H1 (cell line): ENCODE data around the gene SIM2. TPM values are rescaled to one million over a fixed set of nuclear protein-coding genes. Genes with fewer than 3 reads are reported as not detected.

Experiments
- CTCF ChIA-PET: fragments of 300-600 bp; sonication (Branson Sonifier 250); formaldehyde crosslinking; loops from one replicate; lab custom pipeline; 2021; ENCODE audit not compliant: partially characterized antibody; lab: Charles Lee
- POLR2A ChIA-PET: fragments of 300-600 bp; sonication (Branson Sonifier 250); formaldehyde crosslinking; loops from one replicate; lab custom pipeline; 2021; ENCODE audit warnings: inconsistent platforms; ENCODE audit not compliant: partially characterized antibody; lab: Charles Lee
- DNase-seq, 2 experiments: peaks; one replicate each; pipeline versions ENCODE4 v3.0.0 to v3.0.0-alpha.2; 2010 to 2022; ENCODE audit warnings: low spot score in 2 of 2, low read depth in 1 of 2, mixed read lengths in 1 of 2
- FAIRE-seq: peaks from 2 replicates; lab custom pipeline; 2011; peaks lifted over from hg19 to GRCh38; lab: Jason Lieb, UNC
- H2AFZ ChIP-seq: 2 replicates; pipeline ENCODE4 v1.8.1; 2012; ENCODE audit warnings: low read length, inconsistent platforms
- H2AK5ac ChIP-seq: 2 replicates; pipeline ENCODE4 v1.6.1; 2013; ENCODE audit warnings: low read depth, low read length
- H2BK120ac ChIP-seq: replicated peaks from 2 replicates; pipeline ENCODE3; 2013; ENCODE audit warnings: low read depth, low read length, inconsistent platforms
- H2BK12ac ChIP-seq: 2 replicates; pipeline ENCODE4 v1.6.1; 2013; ENCODE audit warnings: low read depth, low read length
- H2BK15ac ChIP-seq: 2 replicates; pipeline ENCODE4 v1.6.1; 2013; ENCODE audit warnings: low read length
- H2BK20ac ChIP-seq: 2 replicates; pipeline ENCODE4 v1.6.1; 2013; ENCODE audit warnings: low read length
- H2BK5ac ChIP-seq: 2 replicates; pipeline ENCODE4 v1.6.1; 2013; ENCODE audit warnings: low read depth, low read length
- H3K14ac ChIP-seq: 2 replicates; pipeline ENCODE4 v1.6.1; 2013; ENCODE audit warnings: inconsistent platforms; ENCODE audit not compliant: insufficient read length
- H3K18ac ChIP-seq: 2 replicates; pipeline ENCODE4 v1.6.1; 2013; ENCODE audit warnings: low read length; ENCODE audit errors: extremely low read depth
- H3K23ac ChIP-seq: 2 replicates; pipeline ENCODE4 v1.6.1; 2013; ENCODE audit warnings: inconsistent platforms; ENCODE audit not compliant: insufficient read length
- H3K23me2 ChIP-seq: 2 replicates; pipeline ENCODE4 v1.6.1; 2013; ENCODE audit warnings: low read depth, low read length
- H3K27ac ChIP-seq: 2 replicates; pipeline ENCODE4 v1.6.1; 2011; ENCODE audit warnings: low read depth, low read length, inconsistent platforms
- H3K27me3 ChIP-seq, 4 experiments: replicated peaks in 1 of 4; 1 replicate in 1 of 4; 2 replicates in 3 of 4; pipeline versions ENCODE4 v1.6.1 to v1.8.1; 2011 to 2013; ENCODE audit warnings: low read length in 3 of 4, mild to moderate bottlenecking in 3 of 4, inconsistent platforms in 2 of 4, mixed read lengths in 2 of 4, moderate library complexity in 1 of 4; ENCODE audit not compliant: control insufficient read depth in 3 of 4, insufficient read depth in 3 of 4; ENCODE audit errors: extremely low read depth in 1 of 4
- H3K36me3 ChIP-seq, 4 experiments: 2 replicates each; pipeline versions ENCODE4 v1.6.1 to v1.8.1; 2011 to 2013; ENCODE audit warnings: mild to moderate bottlenecking in 4 of 4, low read length in 3 of 4, moderate library complexity in 2 of 4, control low read depth in 1 of 4, inconsistent platforms in 1 of 4; ENCODE audit not compliant: insufficient read depth in 4 of 4, control insufficient read depth in 2 of 4
- H3K4ac ChIP-seq: replicated peaks from 2 replicates; pipeline ENCODE3; 2013; ENCODE audit warnings: low read length, low read depth, mixed read lengths, inconsistent platforms; ENCODE audit not compliant: insufficient read length
- H3K4me1 ChIP-seq, 4 experiments: replicated peaks in 1 of 4; 1 replicate in 1 of 4; 2 replicates in 3 of 4; pipeline versions ENCODE4 v1.6.1 to v1.8.1; 2011 to 2013; ENCODE audit warnings: low read length in 3 of 4, inconsistent platforms in 2 of 4, mixed read lengths in 1 of 4; ENCODE audit not compliant: insufficient read depth in 4 of 4, control insufficient read depth in 3 of 4
- H3K4me2 ChIP-seq, 2 experiments: 2 replicates each; pipeline versions ENCODE4 v1.6.1 to v1.8.1; 2011 to 2013; ENCODE audit warnings: low read depth in 2 of 2, low read length in 2 of 2, control low read depth in 1 of 2, inconsistent platforms in 1 of 2, mild to moderate bottlenecking in 1 of 2; ENCODE audit not compliant: insufficient read depth in 1 of 2
- H3K4me3 ChIP-seq, 4 experiments: fragments of 200-600, 300-600 bp in 1 of 4; sonication (generic), shearing (Covaris generic), sonication (Bioruptor Twin) in 1 of 4; 2 replicates each; pipeline versions ENCODE4 v1.5.1 to v1.8.1; 2011 to 2016; ENCODE audit warnings: low read length in 4 of 4, low read depth in 3 of 4, control low read depth in 2 of 4, inconsistent platforms in 2 of 4, mild to moderate bottlenecking in 2 of 4, mixed read lengths in 1 of 4, moderate library complexity in 1 of 4; ENCODE audit not compliant: insufficient read depth in 2 of 4; ENCODE audit errors: extremely low read depth in 1 of 4
- H3K56ac ChIP-seq: replicated peaks from 2 replicates; pipeline ENCODE3; 2013; ENCODE audit warnings: low read depth, mild to moderate bottlenecking, mixed read lengths, low read length, inconsistent platforms; ENCODE audit not compliant: insufficient read length
- H3K79me1 ChIP-seq: 2 replicates; pipeline ENCODE4 v1.6.1; 2013; ENCODE audit warnings: low read depth, low read length, control low read depth
- H3K79me2 ChIP-seq, 2 experiments: 2 replicates each; pipeline versions ENCODE4 v1.6.1 to v1.8.1; 2012 to 2013; ENCODE audit warnings: low read length in 2 of 2, mild to moderate bottlenecking in 2 of 2, inconsistent platforms in 1 of 2; ENCODE audit not compliant: insufficient read depth in 2 of 2, control insufficient read depth in 1 of 2
- H3K9ac ChIP-seq, 4 experiments: replicated peaks in 1 of 4; 1 replicate in 1 of 4; 2 replicates in 3 of 4; pipeline versions ENCODE4 v1.6.1 to v1.8.1; 2011 to 2013; ENCODE audit warnings: low read depth in 3 of 4, low read length in 3 of 4, control low read depth in 2 of 4, mild to moderate bottlenecking in 2 of 4, moderate library complexity in 2 of 4, inconsistent platforms in 1 of 4; ENCODE audit errors: extremely low read depth in 1 of 4
- H3K9me3 ChIP-seq, 2 experiments: 2 replicates each; pipeline versions ENCODE4 v1.6.1 to v1.8.1; 2012 to 2013; ENCODE audit warnings: mild to moderate bottlenecking in 2 of 2, moderate library complexity in 2 of 2, control low read depth in 1 of 2, inconsistent platforms in 1 of 2, low read depth in 1 of 2, low read length in 1 of 2, mixed read lengths in 1 of 2; ENCODE audit not compliant: insufficient read depth in 2 of 2
- H4K20me1 ChIP-seq, 2 experiments: replicated peaks in 1 of 2; 2 replicates each; pipeline versions ENCODE3 to v1.8.1; 2011 to 2013; ENCODE audit warnings: inconsistent platforms in 2 of 2, low read length in 2 of 2, mild to moderate bottlenecking in 1 of 2; ENCODE audit not compliant: insufficient read depth in 2 of 2, control insufficient read depth in 1 of 2
- H4K5ac ChIP-seq: 2 replicates; pipeline ENCODE4 v1.6.1; 2013; ENCODE audit warnings: low read length, low read depth, mixed read lengths, inconsistent platforms; ENCODE audit not compliant: insufficient read length
- H4K8ac ChIP-seq: 2 replicates; pipeline ENCODE4 v1.8.0; 2013; ENCODE audit warnings: mild to moderate bottlenecking, moderate library complexity, low read length, inconsistent platforms; ENCODE audit not compliant: insufficient read depth; ENCODE audit errors: extremely low read depth
- H4K91ac ChIP-seq: replicated peaks from 2 replicates; pipeline ENCODE3; 2013; ENCODE audit warnings: low read length, mixed read lengths, inconsistent platforms; ENCODE audit not compliant: insufficient read length
- BCL11A ChIP-seq, 2 experiments: IDR thresholded peaks; one replicate each; pipeline ENCODE4 v1.6.1; 2011; ENCODE audit warnings: low read depth in 2 of 2, low read length in 2 of 2, mild to moderate bottlenecking in 2 of 2
- CHD1 ChIP-seq: IDR thresholded peaks from 2 replicates; pipeline ENCODE4 v1.6.1; 2012; ENCODE audit warnings: low read depth, low read length, improper control_type of control experiment
- GABPA ChIP-seq: IDR thresholded peaks from 2 replicates; pipeline ENCODE4 v1.6.1; 2011; ENCODE audit warnings: mild to moderate bottlenecking, low read length, moderate library complexity, borderline replicate concordance; ENCODE audit not compliant: insufficient read depth
- HDAC2 ChIP-seq, 2 experiments: fragments of 300-600 bp in 1 of 2; sonication (generic) in 1 of 2; IDR thresholded peaks; 2 replicates each; pipeline ENCODE4 v1.6.1; 2011 to 2012; ENCODE audit warnings: low read depth in 2 of 2, low read length in 2 of 2, mild to moderate bottlenecking in 2 of 2, moderate library complexity in 2 of 2, borderline replicate concordance in 1 of 2, inconsistent platforms in 1 of 2
- KDM1A ChIP-seq: fragments of 200-600, 300-600 bp; sonication (generic); IDR thresholded peaks from 2 replicates; pipeline ENCODE4 v1.7.1; 2016; ENCODE audit warnings: mild to moderate bottlenecking, low read length, borderline replicate concordance
- SIN3A ChIP-seq, 2 experiments: IDR thresholded peaks in 1 of 2; conservative IDR thresholded peaks in 1 of 2; 2 replicates each; pipeline ENCODE4 v1.6.1; 2011 to 2012; ENCODE audit warnings: low read length in 2 of 2, improper control_type of control experiment in 1 of 2, low read depth in 1 of 2, mild to moderate bottlenecking in 1 of 2
- SUZ12 ChIP-seq: fragments of 200-600 bp; sonication (generic); IDR thresholded peaks from 2 replicates; pipeline ENCODE4 v1.6.1; 2012; ENCODE audit warnings: mild to moderate bottlenecking, inconsistent platforms, low read length, moderate library complexity, mixed read lengths
- TAF1 ChIP-seq: IDR thresholded peaks from 2 replicates; pipeline ENCODE4 v1.6.1; 2011; ENCODE audit warnings: mild to moderate bottlenecking, low read depth, low read length
- TEAD4 ChIP-seq: IDR thresholded peaks from 2 replicates; pipeline ENCODE4 v1.6.1; 2012; ENCODE audit warnings: low read depth, low read length, inconsistent platforms, mixed read lengths
- ZNF274 ChIP-seq: IDR thresholded peaks from 2 replicates; pipeline ENCODE4 v1.7.0; 2012; ENCODE audit warnings: low read length, borderline replicate concordance; ENCODE audit errors: extremely low read depth
- WGBS, 2 experiments: shearing (Covaris generic) in 1 of 2; methylation state at CpG; one replicate each; pipeline versions ENCODE4 v1.1.6 to v1.1.7; 2013 to 2015; ENCODE audit warnings: low lambda C conversion rate in 2 of 2, mixed read lengths in 2 of 2, inconsistent platforms in 1 of 2, low coverage in 1 of 2, missing lambda C conversion rate in 1 of 2; ENCODE audit not compliant: insufficient replicate concordance in 2 of 2, insufficient coverage in 1 of 2, insufficient read length in 1 of 2; ENCODE audit errors: extremely low coverage in 1 of 2, missing lambda C conversion rate in 1 of 2; 5-methylcytosine and 5-hydroxymethylcytosine counted together
- polyA plus RNA-seq, 7 experiments: library from polyadenylated mRNA; depleted of rRNA in 3 of 7; stranded (reverse) in 5 of 7; unstranded in 2 of 7; fragments of >200 nt in 5 of 7; fragments of 200-250 nt in 2 of 7; gene quantifications; 1 replicate in 5 of 7; 2 replicates in 1 of 7; 4 replicates in 1 of 7; pipeline versions ENCODE4 v1.2.1 to v1.2.3, GENCODE V29; 2011 to 2013; ENCODE audit warnings: missing spikeins in 2 of 7, mixed read lengths in 2 of 7
- total RNA-seq: library from RNA; stranded (reverse); fragmentation: NEBNext Ultra II Directional; extraction: Animal tissue kit (Norgen Biotek cat#: 25700); gene quantifications from 2 replicates; pipeline ENCODE4 v1.2.1, GENCODE V29; 2021

SIM2 gene
- total and polyA plus RNA-seq, 2 of the 8 experiments (the other 6 are each of a cell fraction or from before 2014, with no cell fraction given) = 0.05 to 0.26 TPM

DNA sequence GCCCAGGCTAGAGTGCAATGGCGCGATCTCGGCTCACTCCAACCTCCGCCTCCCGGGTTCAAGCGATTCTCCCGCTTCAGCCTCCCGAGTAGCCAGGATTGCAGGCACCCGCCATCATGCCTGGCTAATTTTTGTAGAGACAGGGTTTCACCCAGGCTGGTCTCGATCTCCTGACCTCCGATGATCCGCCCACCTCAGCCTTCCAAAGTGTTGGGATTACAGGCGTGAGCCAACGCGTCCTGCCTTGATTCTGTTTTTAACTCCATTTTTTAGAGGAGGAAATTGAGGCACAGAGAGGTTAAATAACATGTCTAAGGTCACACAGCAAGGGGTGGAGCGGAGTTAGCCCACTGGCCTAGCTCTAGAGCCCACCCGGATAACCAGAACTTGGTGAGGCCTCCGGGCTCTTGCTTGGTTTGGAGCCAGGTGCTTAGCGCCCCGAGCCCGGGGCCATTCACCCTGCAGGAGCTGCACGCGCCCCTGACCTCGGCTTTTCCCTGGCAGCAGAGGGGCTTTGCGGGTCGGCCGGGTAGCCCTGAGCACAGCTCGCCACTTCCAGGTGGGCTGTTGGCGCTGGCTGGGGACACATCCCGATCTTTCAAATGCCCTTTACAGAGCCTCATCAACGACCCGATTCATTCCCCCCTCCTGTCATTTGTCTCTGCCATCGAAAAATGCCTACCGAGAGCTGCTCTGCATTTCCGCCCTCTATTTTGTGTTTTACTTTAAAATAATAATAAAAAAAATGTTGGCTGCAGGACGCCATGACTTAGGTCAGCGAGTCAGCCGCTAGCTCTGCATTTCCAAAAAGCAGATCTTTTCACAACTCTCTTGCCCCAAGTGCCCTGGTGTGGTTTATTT is 11.2 kb downstream of the SIM2 start:
- no peak overlapping the region for H3K23ac ChIP-seq
- no peak overlapping the region; the same call in 1 of the 2 replicates for H4K8ac ChIP-seq
- H3K14ac ChIP-seq = no peak overlapping the region
- no peak overlapping the region for H2BK20ac ChIP-seq
- no peak overlapping the region for H2BK15ac ChIP-seq
- no peak overlapping the region for H2BK5ac ChIP-seq
- H3K18ac ChIP-seq = no peak overlapping the region; the same call in 1 of the 2 replicates
- peaks cover 0 to 7% (median 0%) of the 10 kb centered on the region in 4 experiments; a peak in 1 of 8 replicates for H3K36me3 ChIP-seq
- DNase-seq (peak in 1 of 2 experiments; percentile 66), FAIRE-seq (no peak)
- peaks cover 3% of the 10 kb centered on the region; the same call in 1 of the 2 replicates for H3K23me2 ChIP-seq
- ChIA-PET CTCF (interaction anchor here (0.6 to 3.7 kb wide), 17 partner anchors 10 to 266 kb away, joined by 3 to 17 read pairs (median 4); partner anchors contain the start of gene SIM2), POLR2A (interaction anchor here (0.6 to 3.4 kb wide), 14 partner anchors 9 to 526 kb away, joined by 3 to 15 read pairs (median 3); partner anchors contain the start of gene SIM2)
- 3% methylated on average over 37 of the region's 38 CpGs; no CpG with 5 or more reads in 1 of the 2 experiments for WGBS, 2 experiments
- H4K91ac ChIP-seq = no peak overlapping the region
- no peak overlapping the region for H2BK120ac ChIP-seq
- H2AFZ ChIP-seq = 0 out of 2 replicates have a peak overlapping the region, but pooled peaks have one; percentile 6
- no peak overlapping the region for H4K5ac ChIP-seq
- H3K9me3 ChIP-seq = no peaks in the 10 kb centered on the region
- H4K20me1 ChIP-seq = peaks cover 0 to 5% of the 10 kb centered on the region in 2 experiments
- no peak overlapping the region for H3K27ac ChIP-seq
- H3K56ac ChIP-seq = no peak overlapping the region
- H3K4me2 ChIP-seq = peak overlapping the region; percentile 80 to 90
- H3K9ac ChIP-seq = no peak overlapping the region
- H3K4me3 ChIP-seq = peak overlapping the region; percentile 26 to 57 (median 31); a peak in 7 of 8 replicates
- peaks cover 47 to 81% (median 59%) of the 10 kb centered on the region in 4 experiments for H3K27me3 ChIP-seq
- peaks cover 0 to 32% (median 25%) of the 10 kb centered on the region in 4 experiments; a peak in 6 of 7 replicates for H3K4me1 ChIP-seq
- no peak overlapping the region for H3K4ac ChIP-seq
- no peak overlapping the region; the same call in 1 of the 2 replicates for H2BK12ac ChIP-seq
- no peak overlapping the region for H2AK5ac ChIP-seq
- no peaks in the 10 kb centered on the region for H3K79me2 ChIP-seq
- H3K79me1 ChIP-seq = no peaks in the 10 kb centered on the region
- TF ChIP-seq GABPA = no peak
- peak; percentile 90 for TF ChIP-seq KDM1A
- TF ChIP-seq TAF1 = peak; percentile 30; the same call in 1 of the 2 replicates
- TF ChIP-seq SIN3A (conservative IDR thresholded peaks at IDR 0.05 in 1 of 2, IDR thresholded peaks at IDR 0.05 in 1 of 2; ENCODE audit: low read depth in 1 of 2, low read length in 2 of 2) = 0 out of 4 replicates have a peak, but pooled peaks of 1 of the 2 experiments have one; percentile 17
- TF ChIP-seq TEAD4 = no peak
- 0 out of 2 replicates have a peak, but pooled peaks have one; percentile 53 for TF ChIP-seq CHD1
- TF ChIP-seq ZNF274 = no peak
- no peak; the same call in 1 of the 2 replicates for TF ChIP-seq SUZ12
- TF ChIP-seq HDAC2 (IDR thresholded peaks at IDR 0.05; ENCODE audit: borderline replicate concordance in 1 of 2, low read depth in 2 of 2, low read length in 2 of 2) = no peak
- TF ChIP-seq BCL11A (IDR thresholded peaks at IDR 0.05; ENCODE audit: low read depth in 2 of 2, low read length in 2 of 2) = no peak
